GM18909 (cell line): Measurements from ENCODE around the gene SLC47A2.
"Not testable (repeated sequence)": the region's sequence is repeated elsewhere in the genome, so short reads cannot be mapped to it uniquely, and the experiment has no call there.

Experiments
- ATAC-seq: cut with Tn5 transposase; IDR thresholded peaks from one replicate; pipeline ENCODE4 v1.9.1; 2021; ENCODE audit warnings: mild to moderate bottlenecking; ENCODE audit not compliant: unreplicated experiment, poor library complexity

Gene SLC47A2

GRCh38 chr17:19673623-19674022 is 42.8 kb downstream of the SLC47A2 start:
- ATAC-seq: no peak

GRCh38 chr17:19672009-19672750 is 44.2 kb downstream of the SLC47A2 start:
- ATAC-seq: no peak

GRCh38 chr17:19671433-19671832 is 45.0 kb downstream of the SLC47A2 start:
- no peak for ATAC-seq

- ATAC-seq: no peak
Observed at GRCh38 chr17:19670908-19671307, 45.5 kb downstream of the SLC47A2 start.

GRCh38 chr17:19669680-19670079 is 46.7 kb downstream of the SLC47A2 start:
- not testable (repeated sequence) for ATAC-seq

GRCh38 chr17:19664821-19665181 is 51.6 kb downstream of the SLC47A2 start:
- no peak for ATAC-seq

GRCh38 chr17:19664136-19664820 is 52.1 kb downstream of the SLC47A2 start:
- no peak for ATAC-seq

- no peak for ATAC-seq
Observed at GRCh38 chr17:19663097-19663496, 53.3 kb downstream of the SLC47A2 start.

- ATAC-seq: no peak
Observed at GRCh38 chr17:19661121-19661520, 55.3 kb downstream of the SLC47A2 start.

GRCh38 chr17:19660219-19660870 is 56.0 kb downstream of the SLC47A2 start:
- ATAC-seq: no peak

GRCh38 chr17:19659366-19660177 is 56.8 kb downstream of the SLC47A2 start:
- no peak for ATAC-seq

- ATAC-seq: no peak
Observed at GRCh38 chr17:19656851-19657581, 59.4 kb downstream of the SLC47A2 start.

- ATAC-seq: no peak
Observed at GRCh38 chr17:19656336-19656735, 60.0 kb downstream of the SLC47A2 start.

- no peak for ATAC-seq
Observed at GRCh38 chr17:19654896-19655295, 61.5 kb downstream of the SLC47A2 start.

GRCh38 chr17:19654342-19654886 is 62.0 kb downstream of the SLC47A2 start:
- no peak for ATAC-seq

- ATAC-seq: no peak
Observed at GRCh38 chr17:19652595-19652994, 63.8 kb downstream of the SLC47A2 start.

- no peak for ATAC-seq
Observed at GRCh38 chr17:19651451-19652238, 64.7 kb downstream of the SLC47A2 start.

GRCh38 chr17:19650826-19651225 is 65.6 kb downstream of the SLC47A2 start:
- ATAC-seq: no peak

GRCh38 chr17:19649274-19649541 is 67.2 kb downstream of the SLC47A2 start:
- no peak for ATAC-seq
